ENCODE data around the gene RHEX.

Gene RHEX

GRCh38 chr1:206039046-206039973 is 13.7 kb upstream of the RHEX start:
- no peak for TF ChIP-seq CTCF (conservative IDR thresholded peaks at IDR 0.05; ENCODE audit: low read depth, low read length)
- no peak for DNase-seq (ENCODE audit: low read depth)
- no peak overlapping the region for H3K4me3 ChIP-seq (ENCODE audit: low read depth, low read length)

- H3K4me3 ChIP-seq (ENCODE audit: low read depth, low read length), result no peak overlapping the region
- no peak for TF ChIP-seq CTCF (conservative IDR thresholded peaks at IDR 0.05; ENCODE audit: low read depth, low read length)
Measured at GRCh38 chr1:206040328-206040727, 12.6 kb upstream of the RHEX start.

GRCh38 chr1:206041640-206042039 is 11.3 kb upstream of the RHEX start:
- no peak for DNase-seq (ENCODE audit: low read depth)
- no peak overlapping the region for H3K4me3 ChIP-seq (ENCODE audit: low read depth, low read length)
- TF ChIP-seq CTCF (conservative IDR thresholded peaks at IDR 0.05; ENCODE audit: low read depth, low read length), result no peak

More at GRCh38 chr1:206040328-206040727, 12.6 kb upstream of the RHEX start:
- DNase-seq (ENCODE audit: low read depth), result no peak

GRCh38 chr1:206047271-206047670 is 5.7 kb upstream of the RHEX start:
- H3K4me3 ChIP-seq (ENCODE audit: low read depth, low read length), result no peak overlapping the region
- no peak for TF ChIP-seq CTCF (conservative IDR thresholded peaks at IDR 0.05; ENCODE audit: low read depth, low read length)
- no peak for DNase-seq (ENCODE audit: low read depth)

GRCh38 chr1:206048582-206048981 is 4.4 kb upstream of the RHEX start:
- no peak for DNase-seq (ENCODE audit: low read depth)
- TF ChIP-seq CTCF (conservative IDR thresholded peaks at IDR 0.05; ENCODE audit: low read depth, low read length), result no peak
- H3K4me3 ChIP-seq (ENCODE audit: low read depth, low read length), result no peak overlapping the region

GRCh38 chr1:206049293-206049692 is 3.7 kb upstream of the RHEX start:
- DNase-seq (ENCODE audit: low read depth), result no peak
- TF ChIP-seq CTCF (conservative IDR thresholded peaks at IDR 0.05; ENCODE audit: low read depth, low read length), result no peak
- no peak overlapping the region for H3K4me3 ChIP-seq (ENCODE audit: low read depth, low read length)

All from choroid plexus epithelial cell (primary cell).